GM12878 (cell line): ENCODE results near the gene HMCN2. TPM values are rescaled to one million over a fixed set of nuclear protein-coding genes. Genes with fewer than 3 reads are reported as not detected.

ENCODE experiments used
- ATAC-seq: fragments of 200-7000 bp; cut with Tn5 transposase; 3 replicates; pipeline ENCODE4 v1.9.1; 2020; ENCODE audit warnings: mild to moderate bottlenecking, moderate library complexity
- BruUV-seq: library from RNA; stranded (reverse); fragments of 400-500 nt; replicated peaks from 2 replicates; lab custom pipeline; 2021; lab: Mats Ljungman, UMichigan
- CTCF ChIA-PET: fragments of 300-600 bp; sonication (Branson Sonifier 250); formaldehyde crosslinking; extraction: SDS; loops from one replicate; lab custom pipeline; 2021; ENCODE audit warnings: inconsistent platforms; lab: Yijun Ruan, JAX
- POLR2A ChIA-PET: fragments of 350-600 bp; formaldehyde crosslinking; extraction: SDS; loops from one replicate; lab custom pipeline; 2021; ENCODE audit warnings: inconsistent platforms; lab: Charles Lee
- RAD21 ChIA-PET: fragments of 300-600 bp; sonication (Branson Sonifier 250); formaldehyde crosslinking; loops from one replicate; lab custom pipeline; 2023; ENCODE audit warnings: antibody characterized with exemption; ENCODE audit not compliant: unreplicated experiment; lab: Charles Lee
- SMC1A ChIA-PET: fragments of 300-600 bp; sonication (Branson Sonifier 250); formaldehyde crosslinking; loops from one replicate; lab custom pipeline; 2023; ENCODE audit not compliant: unreplicated experiment, uncharacterized antibody; lab: Charles Lee
- DNase-seq: peaks from one replicate; pipeline ENCODE4 v3.0.0-alpha.2; 2011; ENCODE audit warnings: low read depth, low spot score
- FAIRE-seq: peaks from 3 replicates; lab custom pipeline; 2011; peaks lifted over from hg19 to GRCh38; lab: Jason Lieb, UNC
- H2AFZ ChIP-seq: 2 replicates; pipeline ENCODE4 v1.6.0; 2011; ENCODE audit warnings: low read depth, low read length, control low read depth; ENCODE audit not compliant: control insufficient read depth
- H3K27ac ChIP-seq: 2 replicates; pipeline ENCODE4 v1.5.1; 2011; ENCODE audit warnings: control low read depth; ENCODE audit not compliant: control insufficient read depth, insufficient read depth
- H3K27me3 ChIP-seq, 2 experiments: replicated peaks in 1 of 2; 2 replicates each; pipeline versions ENCODE4 v1.6.0 to v1.6.1; 2011; ENCODE audit warnings: low read length in 1 of 2; ENCODE audit not compliant: control insufficient read depth in 2 of 2, insufficient read depth in 2 of 2
- H3K36me3 ChIP-seq, 2 experiments: 2 replicates each; pipeline ENCODE4 v1.5.1; 2011; ENCODE audit warnings: low read length in 1 of 2; ENCODE audit not compliant: control insufficient read depth in 2 of 2, insufficient read depth in 2 of 2
- H3K4me1 ChIP-seq: 2 replicates; pipeline ENCODE4 v1.6.1; 2011; ENCODE audit warnings: mild to moderate bottlenecking, low read length, moderate library complexity, mixed read lengths; ENCODE audit not compliant: control insufficient read depth, insufficient read depth
- H3K4me2 ChIP-seq: 2 replicates; pipeline ENCODE4 v1.6.0; 2011; ENCODE audit warnings: control low read depth; ENCODE audit not compliant: control insufficient read depth, insufficient read depth
- H3K4me3 ChIP-seq: fragments of 200-600 bp; sonication (generic); 2 replicates; pipeline ENCODE4 v1.5.1; 2016
- H3K79me2 ChIP-seq: 2 replicates; pipeline ENCODE4 v1.6.0; 2011; ENCODE audit warnings: low read length; ENCODE audit not compliant: control insufficient read depth, insufficient read depth
- H3K9ac ChIP-seq: 2 replicates; pipeline ENCODE4 v1.8.0; 2011; ENCODE audit warnings: low read length, control low read depth, mixed read lengths; ENCODE audit not compliant: control insufficient read depth, insufficient read depth
- H3K9me3 ChIP-seq: replicated peaks from 3 replicates; pipeline ENCODE4 v1.5.1; 2011; ENCODE audit warnings: mild to moderate bottlenecking, low read length; ENCODE audit not compliant: control insufficient read depth, insufficient read depth
- H4K20me1 ChIP-seq: 2 replicates; pipeline ENCODE4 v1.6.0; 2011; ENCODE audit not compliant: control insufficient read depth, insufficient read depth
- BCLAF1 ChIP-seq: fragments of 450-650 bp; IDR thresholded peaks from 2 replicates; pipeline ENCODE4 v1.6.1; 2017; ENCODE audit warnings: antibody characterized with exemption, mild to moderate bottlenecking, moderate library complexity
- CBX3 ChIP-seq: fragments of 200-600 bp; sonication (generic); IDR thresholded peaks from 2 replicates; pipeline ENCODE4 v1.6.1; 2016; ENCODE audit warnings: low read depth, borderline replicate concordance
- CUX1 ChIP-seq: IDR thresholded peaks from 2 replicates; pipeline ENCODE4 v1.6.1; 2012; ENCODE audit warnings: improper control_type of control experiment, low read depth, low read length; ENCODE audit not compliant: insufficient replicate concordance
- EZH2 ChIP-seq: IDR thresholded peaks from 2 replicates; pipeline ENCODE4 v1.6.1; 2012; ENCODE audit warnings: low read depth, mild to moderate bottlenecking, control low read depth, inconsistent platforms, low read length, borderline replicate concordance; ENCODE audit not compliant: control insufficient read depth
- HDAC2 ChIP-seq: fragments of 200-600 bp; sonication (generic); IDR thresholded peaks from 2 replicates; pipeline ENCODE4 v1.6.1; 2017
- IKZF2 ChIP-seq, 2 experiments: fragments of 450-650 bp; IDR thresholded peaks; 2 replicates each; pipeline ENCODE4 v1.6.1; 2017; ENCODE audit warnings: mild to moderate bottlenecking in 2 of 2, moderate library complexity in 2 of 2
- MAX ChIP-seq: IDR thresholded peaks from 2 replicates; pipeline ENCODE4 v1.6.1; 2012; ENCODE audit warnings: low read depth, low read length, improper control_type of control experiment
- MEF2B ChIP-seq: fragments of 450-650 bp; IDR thresholded peaks from 2 replicates; pipeline ENCODE4 v1.6.1; 2018; ENCODE audit warnings: mild to moderate bottlenecking, moderate library complexity; ENCODE audit not compliant: partially characterized antibody, poor library complexity, severe bottlenecking
- NFYB ChIP-seq: IDR thresholded peaks from 2 replicates; pipeline ENCODE4 v1.6.1; 2011; ENCODE audit warnings: low read depth, mild to moderate bottlenecking, low read length, improper control_type of control experiment, moderate library complexity; ENCODE audit not compliant: insufficient read depth
- RAD51 ChIP-seq: fragments of 450-650 bp; IDR thresholded peaks from 2 replicates; pipeline ENCODE4 v1.6.1; 2016; ENCODE audit warnings: moderate library complexity, mild to moderate bottlenecking, inconsistent platforms
- RELA ChIP-seq: fragments of 450-650 bp; IDR thresholded peaks from 2 replicates; pipeline ENCODE4 v1.8.0; 2014; ENCODE audit warnings: borderline replicate concordance; ENCODE audit not compliant: partially characterized antibody
- STAT3 ChIP-seq: IDR thresholded peaks from 2 replicates; pipeline ENCODE4 v1.6.1; 2011; ENCODE audit warnings: low read depth, low read length, improper control_type of control experiment
- ZBED1 ChIP-seq: IDR thresholded peaks from 2 replicates; pipeline ENCODE4 v1.6.1; 2016; ENCODE audit warnings: borderline replicate concordance
- ZNF217 ChIP-seq: fragments of 450-650 bp; IDR thresholded peaks from 2 replicates; pipeline ENCODE4 v1.6.1; 2017; ENCODE audit warnings: antibody characterized with exemption, mild to moderate bottlenecking
- ZZZ3 ChIP-seq: IDR thresholded peaks from 2 replicates; pipeline ENCODE4 v1.6.1; 2011; ENCODE audit warnings: low read depth; ENCODE audit not compliant: control insufficient read depth, insufficient read length
- WGBS: methylation state at CpG from one replicate; pipeline ENCODE4 v1.1.6; 2016; ENCODE audit warnings: low lambda C conversion rate; ENCODE audit not compliant: insufficient replicate concordance, insufficient coverage; ENCODE audit errors: missing lambda C conversion rate; 5-methylcytosine and 5-hydroxymethylcytosine counted together
- in situ Hi-C: fragments of 300-500 bp; cut with MboI; formaldehyde crosslinking; loops from 9 replicates; pipeline ENCODE4 v1.14.3; 2018; ENCODE audit warnings: mixed read lengths
- intact Hi-C: fragments of 100-400 bp; cut with micrococcal nuclease; formaldehyde crosslinking; loops from one replicate; pipeline ENCODE4 v1.14.2; 2022; ENCODE audit not compliant: unreplicated experiment
- polyA plus RNA-seq, 11 experiments: library from polyadenylated mRNA; depleted of rRNA in 4 of 11; unstranded in 6 of 11; stranded (reverse) in 5 of 11; fragments of >200 nt; fragmentation: Nextera tagmentation in 4 of 11; fragmentation: Illumina TruSeq in 1 of 11; extraction: Ambion mirVana in 4 of 11; extraction: Trizol in 1 of 11; gene quantifications; 1 replicate in 1 of 11; 2 replicates in 10 of 11; pipeline versions ENCODE4 v1.2.1 to v1.2.3, GENCODE V29; 2011 to 2016; ENCODE audit warnings: inconsistent platforms in 2 of 11, missing spikeins in 2 of 11, low read depth in 1 of 11
- total RNA-seq, 4 experiments: library from RNA; depleted of rRNA in 3 of 4; stranded (reverse); fragments of >200 nt in 3 of 4; fragmentation: Illumina TruSeq in 1 of 4; extraction: Trizol in 1 of 4; gene quantifications; 2 replicates each; pipeline versions ENCODE4 v1.2.1 to v1.2.3, GENCODE V29; 2013 to 2021

HMCN2 gene
- total and polyA plus RNA-seq, 10 of the 15 experiments (the other 5 are each of a cell fraction or from before 2014, with no cell fraction given): 0.04 TPM; not detected in 9

- Histone ChIP-seq H3K4me3 (no peak overlapping the region), H3K27me3 (peaks cover 9 to 10% of the 10 kb centered on the region in 2 experiments), H3K4me2 (no peak overlapping the region), H3K9ac (no peak overlapping the region), H3K27ac (no peak overlapping the region), H3K9me3 (no peaks in the 10 kb centered on the region), H3K4me1 (no peaks in the 10 kb centered on the region), H3K36me3 (no peaks in the 10 kb centered on the region), H2AFZ (no peak overlapping the region), H3K79me2 (no peaks in the 10 kb centered on the region), H4K20me1 (no peaks in the 10 kb centered on the region)
- ChIA-PET POLR2A (no interaction called here), SMC1A (no interaction called here), RAD21 (interaction anchor here (0.8 kb wide), 1 partner anchor 154 kb away, joined by 3 read pairs; no protein-coding TSS in a partner anchor), CTCF (no interaction called here)
- no peak for ATAC-seq
- no peak for DNase-seq
- FAIRE-seq: no peak
- no TSS peak for BruUV-seq
- in situ Hi-C loops: no loop called here
- TF ChIP-seq IKZF2 (IDR thresholded peaks at IDR 0.05) (no peak), RAD51 (no peak), MEF2B (no peak), ZBED1 (no peak), NFYB (no peak), RELA (no peak), MAX (no peak), CUX1 (no peak), STAT3 (no peak), HDAC2 (no peak), EZH2 (no peak), ZNF217 (no peak), ZZZ3 (no peak), BCLAF1 (no peak), CBX3 (no peak)
- intact Hi-C loops: no loop called here
- 21% methylated on average over 15 of the region's 16 CpGs for WGBS
Measured at GRCh38 chr9:130268521-130269211, 3.1 kb downstream of the HMCN2 start.
